ENCODE measurements around the gene TMEM59L.
A peak's percentile ranks its signal among the peaks of the same experiment; 100 is the strongest.

- TF ChIP-seq JUND (IDR thresholded peaks at IDR 0.05) (no peak), RAD21 (IDR thresholded peaks at IDR 0.05) (no peak), SP1 (IDR thresholded peaks at IDR 0.05) (peak; percentile 17), CTCF (IDR thresholded peaks at IDR 0.05; ENCODE audit: low read depth, low read length, missing input control) (peak; percentile 29), MAX (IDR thresholded peaks at IDR 0.05) (no peak), FOXA1 (IDR thresholded peaks at IDR 0.05) (no peak), ATF3 (IDR thresholded peaks at IDR 0.05) (no peak), REST (IDR thresholded peaks at IDR 0.05) (no peak), RXRA (IDR thresholded peaks at IDR 0.05) (no peak), EGR1 (IDR thresholded peaks at IDR 0.05; ENCODE audit: low read depth in 2 of 2) (no peak), YY1 (IDR thresholded peaks at IDR 0.05) (no peak), ZBTB33 (IDR thresholded peaks at IDR 0.05) (no peak), NR2F2 (IDR thresholded peaks at IDR 0.05) (no peak)
These were observed 23.0 kb upstream of the TMEM59L start for GRCh38 chr19:18589380-18590272.
